Sigmoid colon (tissue), 4 donors: Measurements from ENCODE around the gene SLC35A4.

Experiments used
- EP300 ChIP-seq, 4 donors: sonication (generic); formaldehyde crosslinking; IDR thresholded peaks; one replicate each; pipeline ENCODE4 v1.6.1; 2017; ENCODE audit warnings: antibody characterized with exemption in 4 of 4
- POLR2A ChIP-seq, 2 donors: fragments of 450-650 bp; IDR thresholded peaks; one replicate each; pipeline ENCODE4 v1.6.1; 2016; ENCODE audit warnings: antibody characterized with exemption in 2 of 2, mild to moderate bottlenecking in 2 of 2, moderate library complexity in 2 of 2
- TF ChIP-seq, protein P1 (sequence below), 4 experiments: fragments of 450-650 bp in 3 of 4; fragments of 200-600 bp in 1 of 4; IDR thresholded peaks; one replicate each; pipeline ENCODE4 v1.5.1; 2016 to 2019; ENCODE audit warnings: antibody characterized with exemption in 4 of 4, mild to moderate bottlenecking in 3 of 4, moderate library complexity in 2 of 4

DNA sequence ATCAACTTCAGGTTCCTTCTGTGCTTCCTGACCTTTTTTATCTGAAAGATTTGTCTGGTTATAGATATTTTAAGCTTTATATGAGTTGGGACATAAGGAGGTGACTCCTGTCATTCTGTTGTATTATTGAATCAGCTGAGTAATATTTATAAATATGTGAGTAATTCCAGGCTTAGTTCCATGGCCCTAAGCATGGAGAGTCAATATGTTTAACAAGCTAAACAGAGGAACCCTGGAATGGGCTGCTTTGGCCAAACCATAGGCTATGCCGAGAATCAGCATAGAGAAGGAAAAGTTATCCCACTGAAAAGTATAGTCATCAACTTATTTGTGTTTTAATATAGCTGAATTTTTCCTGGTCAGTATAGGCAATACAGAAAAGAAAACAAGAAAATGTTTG, 24.4 kb upstream of the SLC35A4 start:
- TF ChIP-seq EP300 (IDR thresholded peaks at IDR 0.05) (no peak), POLR2A (IDR thresholded peaks at IDR 0.05) (no peak)
- TF ChIP-seq, protein P1, sequence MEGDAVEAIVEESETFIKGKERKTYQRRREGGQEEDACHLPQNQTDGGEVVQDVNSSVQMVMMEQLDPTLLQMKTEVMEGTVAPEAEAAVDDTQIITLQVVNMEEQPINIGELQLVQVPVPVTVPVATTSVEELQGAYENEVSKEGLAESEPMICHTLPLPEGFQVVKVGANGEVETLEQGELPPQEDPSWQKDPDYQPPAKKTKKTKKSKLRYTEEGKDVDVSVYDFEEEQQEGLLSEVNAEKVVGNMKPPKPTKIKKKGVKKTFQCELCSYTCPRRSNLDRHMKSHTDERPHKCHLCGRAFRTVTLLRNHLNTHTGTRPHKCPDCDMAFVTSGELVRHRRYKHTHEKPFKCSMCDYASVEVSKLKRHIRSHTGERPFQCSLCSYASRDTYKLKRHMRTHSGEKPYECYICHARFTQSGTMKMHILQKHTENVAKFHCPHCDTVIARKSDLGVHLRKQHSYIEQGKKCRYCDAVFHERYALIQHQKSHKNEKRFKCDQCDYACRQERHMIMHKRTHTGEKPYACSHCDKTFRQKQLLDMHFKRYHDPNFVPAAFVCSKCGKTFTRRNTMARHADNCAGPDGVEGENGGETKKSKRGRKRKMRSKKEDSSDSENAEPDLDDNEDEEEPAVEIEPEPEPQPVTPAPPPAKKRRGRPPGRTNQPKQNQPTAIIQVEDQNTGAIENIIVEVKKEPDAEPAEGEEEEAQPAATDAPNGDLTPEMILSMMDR (IDR thresholded peaks at IDR 0.05) = no peak
